ENCODE results near the gene ROMO1.
"Not testable (repeated sequence)": the region's sequence is repeated elsewhere in the genome, so short reads cannot be mapped to it uniquely, and the experiment has no call there.

Gene ROMO1

GRCh38 chr20:35685368-35685767 is 13.8 kb upstream of the ROMO1 start:
- DNase-seq = not testable (repeated sequence)

GRCh38 chr20:35686872-35687271 is 12.3 kb upstream of the ROMO1 start:
- DNase-seq = not testable (repeated sequence)

- DNase-seq = no peak
Measured at GRCh38 chr20:35690265-35690664, 8.9 kb upstream of the ROMO1 start.

- DNase-seq = no peak
Measured at GRCh38 chr20:35695245-35695749, 3.9 kb upstream of the ROMO1 start.

GRCh38 chr20:35695978-35696377 is 3.2 kb upstream of the ROMO1 start:
- no peak for DNase-seq

- DNase-seq = no peak
Measured at GRCh38 chr20:35697696-35698297, 1.4 kb upstream of the ROMO1 start.

GRCh38 chr20:35698298-35699126 is 693 bp upstream of the ROMO1 start:
- no peak for DNase-seq

GRCh38 chr20:35699957-35700624 is 886 bp downstream of the ROMO1 start:
- no peak for DNase-seq

GRCh38 chr20:35700625-35701148 is 1.5 kb downstream of the ROMO1 start:
- DNase-seq = no peak

- DNase-seq = no peak
Measured at GRCh38 chr20:35702051-35702823, 3.0 kb downstream of the ROMO1 start.

- no peak for DNase-seq
Measured at GRCh38 chr20:35702824-35703695, 3.9 kb downstream of the ROMO1 start.

GRCh38 chr20:35704514-35705261 is 5.5 kb downstream of the ROMO1 start:
- no peak for DNase-seq

GRCh38 chr20:35705894-35706293 is 6.7 kb downstream of the ROMO1 start:
- DNase-seq = not testable (repeated sequence)

- not testable (repeated sequence) for DNase-seq
Measured at GRCh38 chr20:35706591-35707529, 7.7 kb downstream of the ROMO1 start.

- DNase-seq = no peak
Measured at GRCh38 chr20:35708502-35708901, 9.3 kb downstream of the ROMO1 start.

- DNase-seq = no peak
Measured at GRCh38 chr20:35709259-35709658, 10.1 kb downstream of the ROMO1 start.

- no peak for DNase-seq
Measured at GRCh38 chr20:35710039-35710438, 10.8 kb downstream of the ROMO1 start.

- DNase-seq = no peak
Measured at GRCh38 chr20:35710884-35711587, 11.8 kb downstream of the ROMO1 start.
